Thyroid gland (tissue), 4 donors: ENCODE data around the gene LRRN4CL.

Source experiments
- POLR2A ChIP-seq, 2 donors: fragments of 450-650 bp; IDR thresholded peaks; one replicate each; pipeline ENCODE4 v1.6.1; 2017; ENCODE audit warnings: antibody characterized with exemption in 2 of 2, mild to moderate bottlenecking in 2 of 2, moderate library complexity in 1 of 2
- TF ChIP-seq, protein P1 (sequence below), 6 experiments: fragments of 200-600 bp in 3 of 6; fragments of 450-650 bp in 3 of 6; sonication (generic) in 3 of 6; IDR thresholded peaks; one replicate each; pipeline ENCODE4 v1.5.1; 2016 to 2019; ENCODE audit warnings: antibody characterized with exemption in 6 of 6, mild to moderate bottlenecking in 2 of 6, inconsistent platforms in 1 of 6, moderate library complexity in 1 of 6

DNA sequence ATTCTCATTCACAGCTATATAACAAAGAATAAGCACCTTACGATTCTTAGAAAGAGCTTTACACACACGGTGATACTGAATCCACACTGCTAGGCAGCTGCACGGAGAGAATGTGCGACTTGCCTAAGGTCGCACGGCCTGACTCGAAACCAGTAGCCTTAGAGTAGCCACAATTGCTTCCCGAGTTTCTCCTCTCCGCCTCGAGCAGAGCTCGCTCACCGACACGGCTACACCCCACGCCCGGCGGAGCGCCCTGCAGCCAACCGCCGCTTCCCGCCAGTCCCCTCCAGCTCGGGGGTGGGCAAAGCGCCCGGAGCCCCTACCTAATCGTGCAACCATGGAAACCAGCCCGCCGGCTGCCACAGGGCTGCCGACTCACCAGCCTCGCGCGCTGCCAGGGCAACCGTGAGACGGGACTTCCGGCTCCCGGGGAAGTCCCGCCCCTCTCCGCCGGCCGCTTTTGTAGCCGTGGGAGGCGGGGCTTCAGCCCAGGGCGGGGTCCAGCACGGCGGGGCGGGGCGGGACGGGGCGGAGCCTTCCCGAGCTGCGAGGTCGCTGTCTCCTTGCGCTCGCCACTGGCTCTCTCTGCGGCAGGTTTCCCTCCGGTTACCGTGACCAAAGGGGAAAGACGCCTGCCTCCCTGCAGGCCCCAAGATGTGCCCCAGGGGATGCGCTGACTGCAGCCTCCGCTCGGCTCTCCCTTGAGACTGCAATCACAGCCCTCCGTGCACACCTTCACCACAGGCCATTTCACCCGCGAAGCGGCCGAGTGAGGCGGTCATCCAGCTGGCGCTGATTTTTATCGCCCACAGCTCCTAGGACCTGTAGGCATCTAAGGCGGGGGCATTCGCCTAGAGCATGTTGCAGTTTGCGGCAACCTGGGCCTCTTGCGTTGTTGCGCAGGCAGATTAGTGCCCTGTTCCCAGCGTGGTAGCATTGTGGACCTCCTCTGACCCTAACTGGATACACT lies 16.8 kb upstream of the LRRN4CL start:
- TF ChIP-seq, protein P1, sequence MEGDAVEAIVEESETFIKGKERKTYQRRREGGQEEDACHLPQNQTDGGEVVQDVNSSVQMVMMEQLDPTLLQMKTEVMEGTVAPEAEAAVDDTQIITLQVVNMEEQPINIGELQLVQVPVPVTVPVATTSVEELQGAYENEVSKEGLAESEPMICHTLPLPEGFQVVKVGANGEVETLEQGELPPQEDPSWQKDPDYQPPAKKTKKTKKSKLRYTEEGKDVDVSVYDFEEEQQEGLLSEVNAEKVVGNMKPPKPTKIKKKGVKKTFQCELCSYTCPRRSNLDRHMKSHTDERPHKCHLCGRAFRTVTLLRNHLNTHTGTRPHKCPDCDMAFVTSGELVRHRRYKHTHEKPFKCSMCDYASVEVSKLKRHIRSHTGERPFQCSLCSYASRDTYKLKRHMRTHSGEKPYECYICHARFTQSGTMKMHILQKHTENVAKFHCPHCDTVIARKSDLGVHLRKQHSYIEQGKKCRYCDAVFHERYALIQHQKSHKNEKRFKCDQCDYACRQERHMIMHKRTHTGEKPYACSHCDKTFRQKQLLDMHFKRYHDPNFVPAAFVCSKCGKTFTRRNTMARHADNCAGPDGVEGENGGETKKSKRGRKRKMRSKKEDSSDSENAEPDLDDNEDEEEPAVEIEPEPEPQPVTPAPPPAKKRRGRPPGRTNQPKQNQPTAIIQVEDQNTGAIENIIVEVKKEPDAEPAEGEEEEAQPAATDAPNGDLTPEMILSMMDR (IDR thresholded peaks at IDR 0.05) = no peak
- TF ChIP-seq POLR2A (IDR thresholded peaks at IDR 0.05) = peak in 1 of 2 donors; percentile 66
